Endothelial cell of umbilical vein (primary cell): ENCODE results near the gene KLHL25. TPM values are rescaled to one million over a fixed set of nuclear protein-coding genes. Genes with fewer than 3 reads are reported as not detected.

ENCODE experiments used
- BruUV-seq: library from RNA; stranded (reverse); fragments of 400-500 nt; replicated peaks from 2 replicates; lab custom pipeline; 2021; lab: Mats Ljungman, UMichigan
- CTCF ChIA-PET: fragments of 300-600, 350-600 bp; sonication (Branson Sonifier 250); formaldehyde crosslinking; loops from one replicate; lab custom pipeline; 2021; ENCODE audit warnings: antibody characterized with exemption, inconsistent platforms; lab: Charles Lee
- POLR2A ChIA-PET: fragments of 300-600, 350-600 bp; sonication (Branson Sonifier 250); formaldehyde crosslinking; loops from one replicate; lab custom pipeline; 2021; ENCODE audit warnings: antibody characterized with exemption, inconsistent platforms; lab: Charles Lee
- DNase-seq: peaks from one replicate; pipeline ENCODE4 v3.0.0-alpha.2; 2011; ENCODE audit warnings: low read depth, low spot score
- FAIRE-seq: peaks from 2 replicates; lab custom pipeline; 2011; peaks lifted over from hg19 to GRCh38; lab: Jason Lieb, UNC
- H2AFZ ChIP-seq: 2 replicates; pipeline ENCODE4 v1.6.0; 2012; ENCODE audit warnings: low read depth, low read length, control low read depth, inconsistent platforms
- H3K27ac ChIP-seq: 2 replicates; pipeline ENCODE4 v1.5.1; 2011; ENCODE audit warnings: low read depth, mild to moderate bottlenecking, control low read depth, low read length, moderate library complexity; ENCODE audit not compliant: insufficient read depth
- H3K27me3 ChIP-seq, 2 experiments: 2 replicates each; pipeline versions ENCODE4 v1.6.0 to v1.6.1; 2011; ENCODE audit warnings: low read length in 2 of 2, mixed read lengths in 1 of 2; ENCODE audit not compliant: control insufficient read depth in 2 of 2, insufficient read depth in 2 of 2
- H3K36me3 ChIP-seq, 2 experiments: 2 replicates in 1 of 2; 3 replicates in 1 of 2; pipeline ENCODE4 v1.5.1; 2011; ENCODE audit warnings: low read length in 2 of 2, mild to moderate bottlenecking in 1 of 2, moderate library complexity in 1 of 2; ENCODE audit not compliant: control insufficient read depth in 2 of 2, insufficient read depth in 2 of 2; ENCODE audit errors: extremely low read depth in 1 of 2
- H3K4me1 ChIP-seq: 3 replicates; pipeline ENCODE4 v1.5.1; 2011; ENCODE audit warnings: mild to moderate bottlenecking, low read length; ENCODE audit not compliant: control insufficient read depth, insufficient read depth; ENCODE audit errors: extremely low read depth
- H3K4me2 ChIP-seq: 2 replicates; pipeline ENCODE4 v1.6.1; 2011; ENCODE audit warnings: low read length, control low read depth, mixed read lengths; ENCODE audit not compliant: insufficient read depth
- H3K4me3 ChIP-seq, 3 experiments: fragments of 200-600 bp in 1 of 3; sonication (generic), shearing (Covaris generic) in 1 of 3; replicated peaks in 1 of 3; 2 replicates each; pipeline ENCODE4 v1.5.1; 2011 to 2016; ENCODE audit warnings: control low read depth in 3 of 3, low read length in 3 of 3, mild to moderate bottlenecking in 2 of 3, inconsistent platforms in 1 of 3, low read depth in 1 of 3, moderate library complexity in 1 of 3; ENCODE audit not compliant: insufficient read depth in 1 of 3
- H3K79me2 ChIP-seq: 2 replicates; pipeline ENCODE4 v1.6.0; 2012; ENCODE audit warnings: low read length, inconsistent platforms; ENCODE audit not compliant: control insufficient read depth, insufficient read depth
- H3K9ac ChIP-seq: replicated peaks from 2 replicates; pipeline ENCODE3; 2011; ENCODE audit warnings: low read length, control low read depth; ENCODE audit not compliant: insufficient read depth; ENCODE audit errors: extremely low read depth
- H3K9me1 ChIP-seq: replicated peaks from 3 replicates; pipeline ENCODE4 v1.6.0; 2011; ENCODE audit warnings: mild to moderate bottlenecking, low read length; ENCODE audit not compliant: control insufficient read depth, insufficient read depth; ENCODE audit errors: extremely low read depth
- H3K9me3 ChIP-seq: replicated peaks from 2 replicates; pipeline ENCODE4 v1.5.1; 2012; ENCODE audit warnings: low read length, inconsistent platforms; ENCODE audit not compliant: control insufficient read depth, insufficient read depth
- H4K20me1 ChIP-seq: replicated peaks from 2 replicates; pipeline ENCODE3; 2011; ENCODE audit warnings: mild to moderate bottlenecking, low read length; ENCODE audit not compliant: control insufficient read depth, insufficient read depth; ENCODE audit errors: extremely low read depth
- EZH2 ChIP-seq: IDR thresholded peaks from 2 replicates; pipeline ENCODE4 v1.6.1; 2012; ENCODE audit warnings: borderline replicate concordance, low read depth, mild to moderate bottlenecking, moderate library complexity, low read length, inconsistent platforms; ENCODE audit not compliant: severe bottlenecking
- FOS ChIP-seq: IDR thresholded peaks from 2 replicates; pipeline ENCODE4 v1.6.1; 2011; ENCODE audit warnings: mild to moderate bottlenecking, low read length, moderate library complexity, borderline replicate concordance; ENCODE audit not compliant: insufficient read depth
- GATA2 ChIP-seq: IDR thresholded peaks from 2 replicates; pipeline ENCODE4 v1.7.0; 2011; ENCODE audit warnings: low read depth, mild to moderate bottlenecking, moderate library complexity, mixed read lengths, low read length; ENCODE audit not compliant: insufficient read length, insufficient read depth
- JUN ChIP-seq: IDR thresholded peaks from 2 replicates; pipeline ENCODE4 v1.6.1; 2011; ENCODE audit warnings: borderline replicate concordance, low read depth; ENCODE audit not compliant: insufficient read length, insufficient read depth
- MYC ChIP-seq: IDR thresholded peaks from one replicate; pipeline ENCODE4 v1.6.1; 2011; ENCODE audit warnings: mild to moderate bottlenecking, low read depth, low read length
- POLR2A ChIP-seq: IDR thresholded peaks from 2 replicates; pipeline ENCODE4 v1.6.1; 2012; ENCODE audit warnings: low read depth, mild to moderate bottlenecking, control low read depth, low read length
- POLR2AphosphoS5 ChIP-seq: IDR thresholded peaks from 2 replicates; pipeline ENCODE4 v1.6.1; 2012; ENCODE audit warnings: low read depth, mild to moderate bottlenecking, control low read depth, low read length, moderate library complexity; ENCODE audit not compliant: insufficient read depth
- dilution Hi-C: fragments of 300-500 bp; cut with MboI; formaldehyde crosslinking; loops from one replicate; pipeline ENCODE4 v1.15.0; 2019; ENCODE audit warnings: low sequenced_read_pairs; ENCODE audit not compliant: extremely low pct_ligation_motif_present
- intact Hi-C: fragments of 100-400 bp; cut with micrococcal nuclease; formaldehyde crosslinking; loops from one replicate; pipeline ENCODE4 v1.10.0; 2022
- polyA plus RNA-seq, 4 experiments: library from polyadenylated mRNA; depleted of rRNA in 3 of 4; stranded (reverse) in 3 of 4; unstranded in 1 of 4; fragments of >200 nt; gene quantifications; 2 replicates each; pipeline versions ENCODE4 v1.2.1 to v1.2.3, GENCODE V29; 2011 to 2012; ENCODE audit warnings: missing spikeins in 1 of 4
- total RNA-seq: library from RNA; stranded (reverse); gene quantifications from 2 replicates; pipeline ENCODE4 v1.2.3, GENCODE V29; 2021
- TF ChIP-seq, protein P1 (sequence below), 2 donors: IDR thresholded peaks; 1 replicate in 1 of 2; 2 replicates in 1 of 2; pipeline ENCODE4 v1.5.1; 2011; ENCODE audit warnings: low read length in 2 of 2, mild to moderate bottlenecking in 2 of 2, moderate library complexity in 2 of 2, control low read depth in 1 of 2, inconsistent platforms in 1 of 2, low read depth in 1 of 2; ENCODE audit not compliant: insufficient read depth in 1 of 2; ENCODE audit errors: extremely low read depth in 1 of 2
- TF ChIP-seq, protein P2 (sequence below): IDR thresholded peaks from 2 replicates; pipeline ENCODE4 v1.6.1; 2011; ENCODE audit not compliant: insufficient read depth, insufficient read length

Gene KLHL25
- total and polyA plus RNA-seq, 2 donors (not counting 3 experiments of a cell fraction or from before 2014, with no cell fraction given) = 5.4 to 6.4 TPM

DNA sequence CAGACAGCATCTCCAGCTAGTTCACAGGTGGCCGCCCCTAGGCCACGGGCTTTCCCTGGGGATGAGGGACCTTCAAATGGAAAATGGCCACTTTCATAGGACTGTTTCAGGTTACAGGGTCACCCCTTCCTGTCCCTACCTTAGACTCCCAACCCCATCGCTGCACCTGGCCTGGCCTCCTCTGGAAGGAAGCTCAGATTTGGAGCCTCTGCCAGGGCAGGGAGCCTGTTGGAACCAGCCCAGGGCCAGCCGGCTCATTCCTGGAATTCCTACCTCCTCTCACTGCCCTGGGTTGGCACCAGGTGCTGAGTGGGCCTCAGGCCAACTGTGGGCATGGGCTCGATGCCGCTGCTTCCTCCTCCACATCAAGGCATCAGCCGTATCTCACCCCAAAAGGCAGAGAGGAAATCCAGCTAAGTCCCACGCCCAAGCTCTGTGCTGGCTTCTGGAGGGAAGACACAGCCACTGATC lies 42.2 kb downstream of the KLHL25 start:
- H3K79me2 ChIP-seq = no peaks in the 10 kb centered on the region
- no peak overlapping the region for H3K9ac ChIP-seq
- no peaks in the 10 kb centered on the region for H3K27me3 ChIP-seq
- no peak for DNase-seq
- H3K36me3 ChIP-seq = no peaks in the 10 kb centered on the region
- H3K4me1 ChIP-seq = no peaks in the 10 kb centered on the region
- ChIA-PET POLR2A (no interaction called here), CTCF (interaction anchor here (1.1 to 1.3 kb wide), 4 partner anchors 9 to 23 kb away, joined by 3 to 4 read pairs (median 3); no protein-coding TSS in a partner anchor)
- TF ChIP-seq, protein P1, sequence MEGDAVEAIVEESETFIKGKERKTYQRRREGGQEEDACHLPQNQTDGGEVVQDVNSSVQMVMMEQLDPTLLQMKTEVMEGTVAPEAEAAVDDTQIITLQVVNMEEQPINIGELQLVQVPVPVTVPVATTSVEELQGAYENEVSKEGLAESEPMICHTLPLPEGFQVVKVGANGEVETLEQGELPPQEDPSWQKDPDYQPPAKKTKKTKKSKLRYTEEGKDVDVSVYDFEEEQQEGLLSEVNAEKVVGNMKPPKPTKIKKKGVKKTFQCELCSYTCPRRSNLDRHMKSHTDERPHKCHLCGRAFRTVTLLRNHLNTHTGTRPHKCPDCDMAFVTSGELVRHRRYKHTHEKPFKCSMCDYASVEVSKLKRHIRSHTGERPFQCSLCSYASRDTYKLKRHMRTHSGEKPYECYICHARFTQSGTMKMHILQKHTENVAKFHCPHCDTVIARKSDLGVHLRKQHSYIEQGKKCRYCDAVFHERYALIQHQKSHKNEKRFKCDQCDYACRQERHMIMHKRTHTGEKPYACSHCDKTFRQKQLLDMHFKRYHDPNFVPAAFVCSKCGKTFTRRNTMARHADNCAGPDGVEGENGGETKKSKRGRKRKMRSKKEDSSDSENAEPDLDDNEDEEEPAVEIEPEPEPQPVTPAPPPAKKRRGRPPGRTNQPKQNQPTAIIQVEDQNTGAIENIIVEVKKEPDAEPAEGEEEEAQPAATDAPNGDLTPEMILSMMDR (IDR thresholded peaks at IDR 0.05; ENCODE audit: extremely low read depth in 1 of 2, insufficient read depth in 1 of 2, low read depth in 1 of 2, low read length in 2 of 2) = no peak
- TF ChIP-seq FOS (no peak), MYC (no peak), POLR2A (no peak), JUN (no peak), POLR2AphosphoS5 (no peak), EZH2 (no peak), GATA2 (no peak)
- TF ChIP-seq, protein P2, sequence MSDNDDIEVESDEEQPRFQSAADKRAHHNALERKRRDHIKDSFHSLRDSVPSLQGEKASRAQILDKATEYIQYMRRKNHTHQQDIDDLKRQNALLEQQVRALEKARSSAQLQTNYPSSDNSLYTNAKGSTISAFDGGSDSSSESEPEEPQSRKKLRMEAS = no peak
- no peak overlapping the region for H3K4me2 ChIP-seq
- BruUV-seq = no TSS peak
- no peak for FAIRE-seq
- intact Hi-C loops = no loop called here
- H3K4me3 ChIP-seq = no peak overlapping the region
- no peak overlapping the region for H2AFZ ChIP-seq
- no peaks in the 10 kb centered on the region for H4K20me1 ChIP-seq
- dilution Hi-C loops = no loop called here
- no peaks in the 10 kb centered on the region for H3K9me1 ChIP-seq
- no peaks in the 10 kb centered on the region for H3K9me3 ChIP-seq
- H3K27ac ChIP-seq = no peak overlapping the region
